AG04449 (cell line): ENCODE measurements around the gene LYZL4.

ENCODE experiments used
- CTCF ChIA-PET: fragments of 350-600 bp; formaldehyde crosslinking; extraction: SDS; loops from one replicate; lab custom pipeline; 2021; ENCODE audit warnings: antibody characterized with exemption; lab: Yijun Ruan, JAX
- POLR2A ChIA-PET: fragments of 400-600, 350-600 bp; formaldehyde crosslinking; extraction: SDS; loops from one replicate; lab custom pipeline; 2020; ENCODE audit warnings: antibody characterized with exemption, inconsistent platforms; lab: Yijun Ruan, JAX
- DNase-seq: peaks from one replicate; pipeline ENCODE4 v3.0.0-alpha.2; 2010; ENCODE audit warnings: low read depth, low spot score
- H3K4me3 ChIP-seq: 2 replicates; pipeline ENCODE4 v1.5.1; 2011; ENCODE audit warnings: low read depth, mild to moderate bottlenecking, control low read depth, low read length
- CTCF ChIP-seq: IDR thresholded peaks from one replicate; pipeline ENCODE4 v1.5.1; 2011; ENCODE audit warnings: mild to moderate bottlenecking, moderate library complexity, low read length, control low read depth, inconsistent platforms; ENCODE audit not compliant: insufficient read depth; ENCODE audit errors: missing control alignments

LYZL4 gene

DNA sequence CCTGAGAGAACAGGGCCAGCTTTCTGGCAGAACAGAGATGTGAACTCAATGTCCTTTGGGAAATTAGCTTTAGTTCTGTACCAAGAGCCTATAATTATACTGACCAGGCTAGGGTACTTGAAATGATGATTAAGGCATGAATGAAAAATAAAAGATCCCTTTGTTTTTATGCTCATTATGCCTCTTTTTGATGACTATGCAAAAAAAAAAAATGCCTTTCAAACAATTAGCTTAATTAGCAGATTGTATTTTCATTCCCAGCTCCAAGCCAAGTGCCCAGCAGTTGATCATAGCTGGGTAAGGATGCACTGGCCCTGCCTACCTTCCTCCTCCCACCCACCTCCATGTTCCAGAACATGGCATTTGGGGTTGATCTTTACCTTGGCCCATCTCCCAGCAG, 56.8 kb downstream of the LYZL4 start:
- ChIA-PET CTCF (no interaction called here), POLR2A (no interaction called here)
- no peak for DNase-seq
- no peak for TF ChIP-seq CTCF
- no peak overlapping the region for H3K4me3 ChIP-seq

GRCh38 chr3:42351207-42351606, 59.2 kb downstream of the LYZL4 start:
- ChIA-PET CTCF (no interaction called here), POLR2A (no interaction called here)
- peak; percentile 3 for DNase-seq
- TF ChIP-seq CTCF: no peak
- H3K4me3 ChIP-seq: no peak overlapping the region

GRCh38 chr3:42349765-42350594, 60.4 kb downstream of the LYZL4 start:
- no peak overlapping the region for H3K4me3 ChIP-seq
- ChIA-PET POLR2A (no interaction called here), CTCF (no interaction called here)
- no peak for DNase-seq
- TF ChIP-seq CTCF: no peak

DNA sequence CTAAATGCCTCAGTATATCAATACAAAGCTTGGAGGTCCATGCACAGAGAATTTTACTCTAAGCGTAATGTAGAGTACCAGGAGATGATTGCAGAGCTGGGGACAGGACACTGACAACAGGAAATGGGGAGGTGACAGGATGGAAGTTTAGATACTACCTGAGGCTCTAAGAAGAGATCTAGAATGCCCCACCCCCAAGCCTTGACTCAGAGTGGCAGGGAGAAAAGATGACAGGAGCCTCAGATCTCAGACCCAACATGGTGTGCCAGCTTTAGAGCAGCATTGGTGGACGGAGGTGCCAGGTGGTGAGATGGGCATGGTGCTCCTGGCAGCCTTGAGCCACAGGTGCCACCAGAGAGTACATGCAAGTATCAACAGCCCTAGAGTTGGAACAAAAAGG, 62.5 kb downstream of the LYZL4 start:
- ChIA-PET POLR2A (no interaction called here), CTCF (no interaction called here)
- no peak overlapping the region for H3K4me3 ChIP-seq
- no peak for DNase-seq
- no peak for TF ChIP-seq CTCF
